NCI-H1694 (cell line): ENCODE results near the gene SERINC3.
A peak's percentile ranks its signal among the peaks of the same experiment; 100 is the strongest.
"Not testable (repeated sequence)": the region's sequence is repeated elsewhere in the genome, so short reads cannot be mapped to it uniquely, and the experiment has no call there.

Source experiments
- DNase-seq: peaks from one replicate; lab custom pipeline; 2025; lab: John Stamatoyannopoulos, UW

Gene SERINC3

GRCh38 chr20:44521484-44522481, at the start of gene SERINC3:
TSS of gene SERINC3 (minus strand) at chr20:44522070. CDS start at chr20:44521951, 119 bp downstream.
- DNase-seq, result peak; percentile 83

- no peak for DNase-seq
Observed at GRCh38 chr20:44571362-44571988, 49.6 kb upstream of the SERINC3 start.

GRCh38 chr20:44570367-44570766, 48.5 kb upstream of the SERINC3 start:
- no peak for DNase-seq

- DNase-seq, result no peak
Observed at GRCh38 chr20:44566811-44567210, 44.9 kb upstream of the SERINC3 start.

GRCh38 chr20:44566018-44566417, 44.1 kb upstream of the SERINC3 start:
- DNase-seq, result no peak

- no peak for DNase-seq
Observed at GRCh38 chr20:44561876-44562275, 40.0 kb upstream of the SERINC3 start.

GRCh38 chr20:44560818-44561217, 38.9 kb upstream of the SERINC3 start:
- DNase-seq, result not testable (repeated sequence)

GRCh38 chr20:44560229-44560628, 38.4 kb upstream of the SERINC3 start:
- no peak for DNase-seq

- no peak for DNase-seq
Observed at GRCh38 chr20:44559302-44559701, 37.4 kb upstream of the SERINC3 start.

- no peak for DNase-seq
Observed at GRCh38 chr20:44552950-44553908, 31.4 kb upstream of the SERINC3 start.

- DNase-seq, result no peak
Observed at GRCh38 chr20:44552568-44552949, 30.7 kb upstream of the SERINC3 start.

- DNase-seq, result no peak
Observed at GRCh38 chr20:44552050-44552449, 30.2 kb upstream of the SERINC3 start.

GRCh38 chr20:44549123-44549522, 27.3 kb upstream of the SERINC3 start:
- DNase-seq, result no peak

GRCh38 chr20:44547419-44547818, 25.5 kb upstream of the SERINC3 start:
- no peak for DNase-seq

- DNase-seq, result no peak
Observed at GRCh38 chr20:44544263-44544662, 22.4 kb upstream of the SERINC3 start.

- no peak for DNase-seq
Observed at GRCh38 chr20:44543358-44543757, 21.5 kb upstream of the SERINC3 start.

- no peak for DNase-seq
Observed at GRCh38 chr20:44542890-44543289, 21.0 kb upstream of the SERINC3 start.

GRCh38 chr20:44541992-44542391, 20.1 kb upstream of the SERINC3 start:
- no peak for DNase-seq

- DNase-seq, result no peak
Observed at GRCh38 chr20:44540834-44541233, 19.0 kb upstream of the SERINC3 start.

GRCh38 chr20:44537993-44538392, 16.1 kb upstream of the SERINC3 start:
- no peak for DNase-seq

GRCh38 chr20:44536175-44536574, 14.3 kb upstream of the SERINC3 start:
- no peak for DNase-seq

GRCh38 chr20:44533928-44534327, 12.1 kb upstream of the SERINC3 start:
- no peak for DNase-seq
